H9 (cell line): ENCODE results near the gene SLCO1B1. TPM values are rescaled to one million over a fixed set of nuclear protein-coding genes. Genes with fewer than 3 reads are reported as not detected.
"Not testable (repeated sequence)": the region's sequence is repeated elsewhere in the genome, so short reads cannot be mapped to it uniquely, and the experiment has no call there.

Experiments used
- DNase-seq: peaks from one replicate; pipeline ENCODE4 v3.0.0-alpha.2; 2017
- H2AFZ ChIP-seq: one replicate; pipeline ENCODE4 v1.6.1; 2013; ENCODE audit warnings: mild to moderate bottlenecking, low read length, control low read depth, moderate library complexity
- H2AK5ac ChIP-seq: 2 replicates; pipeline ENCODE4 v1.6.1; 2013; ENCODE audit warnings: low read length, control low read depth, mixed read lengths; ENCODE audit not compliant: insufficient read length
- H2BK120ac ChIP-seq: one replicate; pipeline ENCODE4 v1.6.1; 2013; ENCODE audit warnings: low read depth, mild to moderate bottlenecking, low read length, control low read depth, inconsistent platforms; ENCODE audit not compliant: poor library complexity, severe bottlenecking
- H2BK12ac ChIP-seq: 2 replicates; pipeline ENCODE4 v1.6.1; 2013; ENCODE audit warnings: low read length, control low read depth, mixed read lengths, low read depth; ENCODE audit not compliant: insufficient read length
- H2BK15ac ChIP-seq: 2 replicates; pipeline ENCODE4 v1.6.1; 2013; ENCODE audit warnings: low read depth, low read length, control low read depth
- H2BK20ac ChIP-seq: one replicate; pipeline ENCODE4 v1.6.1; 2013; ENCODE audit warnings: low read depth, mild to moderate bottlenecking, low read length, control low read depth, inconsistent platforms; ENCODE audit not compliant: poor library complexity, severe bottlenecking
- H2BK5ac ChIP-seq: 2 replicates; pipeline ENCODE4 v1.6.1; 2013; ENCODE audit warnings: low read length, control low read depth, mixed read lengths; ENCODE audit not compliant: insufficient read length
- H3K14ac ChIP-seq: 2 replicates; pipeline ENCODE4 v1.6.1; 2013; ENCODE audit warnings: low read length, control low read depth; ENCODE audit not compliant: insufficient read depth
- H3K18ac ChIP-seq: 2 replicates; pipeline ENCODE4 v1.6.1; 2013; ENCODE audit warnings: low read depth, mild to moderate bottlenecking, mixed read lengths, low read length, control low read depth; ENCODE audit not compliant: insufficient read length
- H3K23ac ChIP-seq: 2 replicates; pipeline ENCODE4 v1.6.1; 2013; ENCODE audit warnings: low read length, control low read depth, mixed read lengths, low read depth; ENCODE audit not compliant: insufficient read length
- H3K23me2 ChIP-seq: 2 replicates; pipeline ENCODE4 v1.6.1; 2013; ENCODE audit warnings: low read depth, mild to moderate bottlenecking, mixed read lengths, low read length, control low read depth; ENCODE audit not compliant: insufficient read length, poor library complexity, severe bottlenecking
- H3K27ac ChIP-seq: 2 replicates; pipeline ENCODE4 v1.5.1; 2013; ENCODE audit warnings: low read length, control low read depth, mixed read lengths, low read depth; ENCODE audit not compliant: insufficient read length
- H3K27me3 ChIP-seq: 2 replicates; pipeline ENCODE4 v1.6.1; 2013; ENCODE audit warnings: low read length, control low read depth, inconsistent platforms; ENCODE audit not compliant: insufficient read depth
- H3K4ac ChIP-seq: 2 replicates; pipeline ENCODE4 v1.6.1; 2013; ENCODE audit warnings: low read depth, mild to moderate bottlenecking, control low read depth, inconsistent platforms, low read length, moderate library complexity
- H3K4me1 ChIP-seq: 2 replicates; pipeline ENCODE4 v1.6.1; 2013; ENCODE audit warnings: low read length, control low read depth, inconsistent platforms; ENCODE audit not compliant: insufficient read depth
- H3K4me2 ChIP-seq: 2 replicates; pipeline ENCODE4 v1.6.1; 2013; ENCODE audit warnings: low read length, control low read depth, mixed read lengths; ENCODE audit not compliant: insufficient read length, insufficient read depth
- H3K56ac ChIP-seq: 2 replicates; pipeline ENCODE4 v1.6.1; 2013; ENCODE audit warnings: low read depth, mild to moderate bottlenecking, mixed read lengths, low read length, control low read depth; ENCODE audit not compliant: insufficient read length
- H3K79me1 ChIP-seq: 2 replicates; pipeline ENCODE4 v1.6.1; 2013; ENCODE audit warnings: low read depth, mild to moderate bottlenecking, moderate library complexity, low read length, control low read depth, inconsistent platforms; ENCODE audit not compliant: insufficient read depth, poor library complexity, severe bottlenecking
- H3K79me2 ChIP-seq: 2 replicates; pipeline ENCODE4 v1.6.1; 2013; ENCODE audit warnings: low read length, control low read depth, inconsistent platforms; ENCODE audit not compliant: insufficient read depth
- H3K9ac ChIP-seq: 2 replicates; pipeline ENCODE4 v1.6.1; 2013; ENCODE audit warnings: low read length, control low read depth, mixed read lengths; ENCODE audit not compliant: insufficient read length; ENCODE audit errors: extremely low read depth
- H3K9me3 ChIP-seq: one replicate; pipeline ENCODE4 v1.6.1; 2013; ENCODE audit warnings: low read depth, low read length, inconsistent platforms; ENCODE audit not compliant: control insufficient read depth
- H3T11ph ChIP-seq: one replicate; pipeline ENCODE4 v1.6.1; 2013; ENCODE audit warnings: mild to moderate bottlenecking, low read length, control low read depth, inconsistent platforms
- H4K20me1 ChIP-seq: one replicate; pipeline ENCODE4 v1.6.1; 2013; ENCODE audit not compliant: control insufficient read depth, insufficient read length, insufficient read depth
- H4K5ac ChIP-seq: 2 replicates; pipeline ENCODE4 v1.6.1; 2013; ENCODE audit warnings: low read depth, mild to moderate bottlenecking, mixed read lengths, low read length, control low read depth; ENCODE audit not compliant: insufficient read length
- H4K8ac ChIP-seq: replicated peaks from 2 replicates; pipeline ENCODE4 v1.6.1; 2013; ENCODE audit warnings: low read length, control low read depth, mixed read lengths, low read depth; ENCODE audit not compliant: insufficient read length
- H4K91ac ChIP-seq: 2 replicates; pipeline ENCODE4 v1.6.1; 2013; ENCODE audit warnings: low read depth, mild to moderate bottlenecking, moderate library complexity, mixed read lengths, low read length, control low read depth; ENCODE audit not compliant: insufficient read length
- H3K27ac Mint-ChIP-seq, 3 experiments: 2 replicates in 2 of 3; 3 replicates in 1 of 3; pipeline ENCODE4 v1.8.0; 2020 to 2021; ENCODE audit warnings: mixed read lengths in 3 of 3, mild to moderate bottlenecking in 1 of 3, moderate library complexity in 1 of 3
- H3K27me3 Mint-ChIP-seq: 2 replicates; pipeline ENCODE4 v1.8.0; 2021; ENCODE audit warnings: low read depth, mild to moderate bottlenecking, moderate library complexity, mixed read lengths
- H3K36me3 Mint-ChIP-seq, 3 experiments: 2 replicates in 2 of 3; 3 replicates in 1 of 3; pipeline ENCODE4 v1.8.0; 2020 to 2021; ENCODE audit warnings: low read depth in 3 of 3, mixed read lengths in 3 of 3; ENCODE audit not compliant: insufficient read depth in 1 of 3
- H3K4me1 Mint-ChIP-seq, 2 experiments: 2 replicates each; pipeline ENCODE4 v1.8.0; 2020; ENCODE audit warnings: mixed read lengths in 2 of 2
- H3K4me3 Mint-ChIP-seq, 2 experiments: 2 replicates in 1 of 2; 3 replicates in 1 of 2; pipeline ENCODE4 v1.8.0; 2020 to 2021; ENCODE audit warnings: mild to moderate bottlenecking in 2 of 2, mixed read lengths in 2 of 2, moderate library complexity in 1 of 2
- H3K9me3 Mint-ChIP-seq, 2 experiments: 2 replicates in 1 of 2; 3 replicates in 1 of 2; pipeline ENCODE4 v1.8.0; 2020; ENCODE audit warnings: mild to moderate bottlenecking in 2 of 2, mixed read lengths in 2 of 2, moderate library complexity in 1 of 2
- WGBS: extraction: QIAGEN DNeasy Blood & Tissue Kit; methylation state at CpG from one replicate; pipeline ENCODE4 v1.1.7; 2013; ENCODE audit warnings: missing lambda C conversion rate, low lambda C conversion rate, mixed read lengths; ENCODE audit not compliant: insufficient read length; ENCODE audit errors: extremely low coverage; 5-methylcytosine and 5-hydroxymethylcytosine counted together
- total RNA-seq: library from RNA; stranded (reverse); gene quantifications from 2 replicates; pipeline ENCODE4 v1.2.1, GENCODE V29; 2021
- TF ChIP-seq, protein P1 (sequence below): fragments of 200-600 bp; sonication (generic); conservative IDR thresholded peaks from 3 replicates; pipeline ENCODE4 v1.8.0; 2021; ENCODE audit warnings: antibody characterized with exemption, mild to moderate bottlenecking

SLCO1B1 gene
- total RNA-seq, 1 experiment from 2014 or later, result 0.09 TPM

DNA sequence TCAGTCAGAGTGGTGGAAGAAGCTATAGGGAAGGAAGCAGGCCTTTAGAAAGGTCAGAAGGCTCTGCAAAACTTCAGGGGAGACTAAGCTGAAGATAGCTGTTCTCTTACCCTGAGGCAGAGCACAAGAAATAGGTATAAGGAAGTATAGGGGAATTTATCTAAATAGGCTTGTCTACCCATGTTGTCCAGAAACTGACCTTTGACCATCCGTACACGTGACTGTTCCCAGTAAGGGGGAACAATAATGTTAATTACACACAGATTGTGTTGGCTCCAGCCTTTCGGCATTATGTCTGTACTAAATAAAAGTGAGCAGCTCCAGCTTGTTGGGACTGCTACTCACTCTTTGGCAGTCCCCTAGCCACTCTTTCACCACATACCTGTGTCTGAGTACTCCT is 59.0 kb downstream of the SLCO1B1 start:
- no peaks in the 10 kb centered on the region for H3K27me3 Mint-ChIP-seq
- H3K18ac ChIP-seq, result no peak overlapping the region

DNA sequence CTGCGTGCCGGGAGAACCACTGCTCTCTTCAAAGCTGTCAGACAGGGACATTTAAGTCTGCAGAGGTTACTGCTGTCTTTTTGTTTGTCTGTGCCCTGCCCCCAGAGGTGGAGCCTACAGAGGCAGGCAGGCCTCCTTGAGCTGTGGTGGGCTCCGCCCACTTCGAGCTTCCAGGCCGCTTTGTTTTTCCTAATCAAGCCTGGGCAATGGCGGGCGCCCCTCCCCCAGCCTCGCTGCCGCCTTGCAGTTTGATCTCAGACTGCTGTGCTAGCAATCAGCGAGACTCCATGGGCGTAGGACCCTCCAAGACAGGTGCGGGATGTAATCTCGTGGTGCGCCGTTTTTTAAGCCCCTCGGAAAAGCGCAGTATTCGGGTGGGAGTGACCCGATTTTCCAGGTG is 83.4 kb downstream of the SLCO1B1 start:
- not testable (repeated sequence) for H3K14ac ChIP-seq, H3T11ph ChIP-seq, H3K27me3 ChIP-seq, H2BK20ac ChIP-seq, H3K4me1 Mint-ChIP-seq, H3K23me2 ChIP-seq, H3K36me3 Mint-ChIP-seq, H2AFZ ChIP-seq, H3K18ac ChIP-seq, H3K4me1 ChIP-seq, H2AK5ac ChIP-seq, H3K27ac ChIP-seq, H2BK12ac ChIP-seq, H3K56ac ChIP-seq, H4K5ac ChIP-seq, H4K20me1 ChIP-seq, H3K9me3 Mint-ChIP-seq, H3K4ac ChIP-seq, H3K79me2 ChIP-seq, H3K27me3 Mint-ChIP-seq, H2BK5ac ChIP-seq, H2BK15ac ChIP-seq, H4K8ac ChIP-seq, H3K4me2 ChIP-seq, H4K91ac ChIP-seq, H2BK120ac ChIP-seq, H3K79me1 ChIP-seq, H3K23ac ChIP-seq, H3K9me3 ChIP-seq
- no CpG with 5 or more reads among the region's 19 CpGs for WGBS
- Mint-ChIP-seq H3K27ac (peak overlapping the region in 2 of 3 experiments; percentile 77 to 96; a peak in 5 of 7 replicates), H3K4me3 (peak overlapping the region; percentile 59 to 69; a peak in 4 of 5 replicates)
- DNase-seq, result peak; percentile 78
- peak overlapping the region; percentile 50 for H3K9ac ChIP-seq

More for the DNA sequence above, 59.0 kb downstream of the SLCO1B1 start:
- no peak overlapping the region for H3K14ac ChIP-seq
- no peak overlapping the region for H3K27ac Mint-ChIP-seq
- no peak overlapping the region for H3K27ac ChIP-seq
- no peaks in the 10 kb centered on the region for H3K23me2 ChIP-seq
- H3K4me3 Mint-ChIP-seq, result no peak overlapping the region
- H3T11ph ChIP-seq, result no peak overlapping the region
- no peaks in the 10 kb centered on the region for H3K9me3 ChIP-seq
- WGBS, result no CpG with 5 or more reads among the region's 3 CpGs
- H3K9me3 Mint-ChIP-seq, result peaks cover 0 to 9% of the 10 kb centered on the region in 2 experiments; a peak in 4 of 5 replicates
- H3K36me3 Mint-ChIP-seq, result no peaks in the 10 kb centered on the region; a peak in 1 of 7 replicates
- H2BK12ac ChIP-seq, result no peak overlapping the region
- peaks cover 5% of the 10 kb centered on the region in 2 experiments for H3K4me1 Mint-ChIP-seq
- no peak overlapping the region for H2BK5ac ChIP-seq
- H4K91ac ChIP-seq, result no peak overlapping the region
- H2AK5ac ChIP-seq, result no peak overlapping the region
- no peak overlapping the region for H3K9ac ChIP-seq
- no peaks in the 10 kb centered on the region for H3K79me2 ChIP-seq
- no peak overlapping the region for H4K5ac ChIP-seq
- no peaks in the 10 kb centered on the region for H3K79me1 ChIP-seq
- DNase-seq, result no peak
- H3K4me2 ChIP-seq, result no peak overlapping the region
- H2BK120ac ChIP-seq, result no peak overlapping the region
- TF ChIP-seq, protein P1, sequence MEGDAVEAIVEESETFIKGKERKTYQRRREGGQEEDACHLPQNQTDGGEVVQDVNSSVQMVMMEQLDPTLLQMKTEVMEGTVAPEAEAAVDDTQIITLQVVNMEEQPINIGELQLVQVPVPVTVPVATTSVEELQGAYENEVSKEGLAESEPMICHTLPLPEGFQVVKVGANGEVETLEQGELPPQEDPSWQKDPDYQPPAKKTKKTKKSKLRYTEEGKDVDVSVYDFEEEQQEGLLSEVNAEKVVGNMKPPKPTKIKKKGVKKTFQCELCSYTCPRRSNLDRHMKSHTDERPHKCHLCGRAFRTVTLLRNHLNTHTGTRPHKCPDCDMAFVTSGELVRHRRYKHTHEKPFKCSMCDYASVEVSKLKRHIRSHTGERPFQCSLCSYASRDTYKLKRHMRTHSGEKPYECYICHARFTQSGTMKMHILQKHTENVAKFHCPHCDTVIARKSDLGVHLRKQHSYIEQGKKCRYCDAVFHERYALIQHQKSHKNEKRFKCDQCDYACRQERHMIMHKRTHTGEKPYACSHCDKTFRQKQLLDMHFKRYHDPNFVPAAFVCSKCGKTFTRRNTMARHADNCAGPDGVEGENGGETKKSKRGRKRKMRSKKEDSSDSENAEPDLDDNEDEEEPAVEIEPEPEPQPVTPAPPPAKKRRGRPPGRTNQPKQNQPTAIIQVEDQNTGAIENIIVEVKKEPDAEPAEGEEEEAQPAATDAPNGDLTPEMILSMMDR, result no peak
- no peaks in the 10 kb centered on the region for H3K27me3 ChIP-seq
- no peak overlapping the region for H3K56ac ChIP-seq
- no peak overlapping the region for H4K8ac ChIP-seq
- H2AFZ ChIP-seq, result no peak overlapping the region
- no peaks in the 10 kb centered on the region for H3K4me1 ChIP-seq
- H2BK15ac ChIP-seq, result no peak overlapping the region
- H3K23ac ChIP-seq, result no peak overlapping the region
- H3K4ac ChIP-seq, result no peak overlapping the region
- no peak overlapping the region for H2BK20ac ChIP-seq
- no peaks in the 10 kb centered on the region for H4K20me1 ChIP-seq
